NCI-H2029 (cell line): Measurements from ENCODE around the gene DDX11.
"Not testable (repeated sequence)": the region's sequence is repeated elsewhere in the genome, so short reads cannot be mapped to it uniquely, and the experiment has no call there.

Experiments used
- DNase-seq: peaks from one replicate; lab custom pipeline; 2025; lab: John Stamatoyannopoulos, UW

Gene DDX11

DNA sequence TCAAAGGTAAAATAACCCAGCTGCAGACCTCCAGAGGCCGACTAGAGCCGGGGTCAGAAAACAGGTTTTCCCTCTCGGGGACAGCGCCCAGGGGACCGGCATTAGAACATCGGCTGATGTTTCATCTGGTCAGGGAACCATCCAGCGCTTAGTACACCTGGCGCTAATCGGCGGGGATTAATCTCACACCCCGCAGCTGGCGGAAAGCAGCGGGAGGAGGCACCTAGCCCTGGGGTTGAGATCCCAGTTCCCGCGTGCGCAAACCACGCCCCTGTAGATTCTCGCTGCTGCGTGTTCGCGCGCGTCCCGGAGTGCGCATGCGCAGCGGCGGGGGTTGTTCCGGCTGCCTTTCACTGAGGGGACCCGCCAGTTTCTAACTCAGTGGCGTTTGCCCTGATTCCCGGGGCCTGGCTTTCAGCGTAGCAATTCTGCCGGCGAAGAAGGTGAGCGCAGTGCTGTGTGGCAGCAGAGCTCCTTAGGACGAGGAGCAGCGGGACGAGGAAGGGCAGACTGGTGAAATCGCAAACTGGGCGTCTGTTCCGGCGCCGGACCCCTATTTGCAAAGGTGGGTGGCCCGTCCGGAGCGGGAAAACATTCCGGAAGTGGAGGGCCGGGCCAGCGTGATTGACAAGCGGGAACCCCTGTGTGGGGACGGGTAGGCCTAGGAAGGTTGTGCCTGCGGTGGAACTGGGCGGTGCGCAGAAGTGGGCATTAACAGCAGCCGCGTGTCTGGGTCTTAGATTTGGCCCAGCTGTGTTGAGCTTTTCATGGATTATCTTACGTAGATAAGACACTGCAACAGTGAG, at the start of gene DDX11:
DDX11 (plus strand) TSS at position 334 of the 806 bp plus-strand sequence. CDS start 4,534 bp downstream, outside the sequence.
- DNase-seq, result peak; percentile 92

DNA sequence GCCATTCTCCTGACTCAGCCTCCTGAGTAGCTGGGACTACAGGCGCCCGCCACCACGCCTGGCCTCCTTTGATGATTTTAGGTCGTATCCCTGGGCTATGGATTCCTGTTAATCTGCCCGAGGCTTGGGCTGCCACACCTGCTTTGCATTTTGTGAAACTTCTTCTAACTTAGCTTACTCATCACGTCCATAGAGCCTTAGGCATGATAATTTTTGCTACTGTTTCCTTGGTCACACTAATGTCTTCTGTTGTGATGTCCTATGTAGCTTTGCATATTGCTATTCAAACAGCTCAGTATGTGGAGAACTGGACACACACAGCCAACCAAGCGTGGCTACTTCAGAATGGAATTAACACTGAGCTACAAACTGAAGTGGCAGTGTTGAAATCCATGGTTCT, 47.5 kb upstream of the DDX11 start:
- DNase-seq, result peak; percentile 92

DNA sequence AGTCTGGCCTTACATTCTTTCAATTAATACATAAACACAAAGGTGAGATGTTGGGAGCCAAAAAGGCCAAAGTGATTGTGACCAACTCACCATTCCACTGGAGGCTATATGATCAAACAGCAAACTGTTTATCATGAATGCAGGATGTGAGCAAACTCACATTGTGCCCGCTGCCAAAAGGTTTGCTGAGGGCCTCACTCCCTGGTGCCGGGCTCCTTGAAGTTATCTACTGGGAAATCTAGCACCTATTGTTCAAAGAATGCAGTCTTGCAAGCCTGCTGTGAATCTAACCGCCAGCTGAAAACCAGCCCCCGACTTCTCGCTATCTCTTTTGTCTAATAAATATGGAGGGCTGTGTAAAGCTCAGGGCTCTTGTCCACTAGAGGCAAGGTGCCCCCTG, 46.7 kb upstream of the DDX11 start:
- not testable (repeated sequence) for DNase-seq

DNA sequence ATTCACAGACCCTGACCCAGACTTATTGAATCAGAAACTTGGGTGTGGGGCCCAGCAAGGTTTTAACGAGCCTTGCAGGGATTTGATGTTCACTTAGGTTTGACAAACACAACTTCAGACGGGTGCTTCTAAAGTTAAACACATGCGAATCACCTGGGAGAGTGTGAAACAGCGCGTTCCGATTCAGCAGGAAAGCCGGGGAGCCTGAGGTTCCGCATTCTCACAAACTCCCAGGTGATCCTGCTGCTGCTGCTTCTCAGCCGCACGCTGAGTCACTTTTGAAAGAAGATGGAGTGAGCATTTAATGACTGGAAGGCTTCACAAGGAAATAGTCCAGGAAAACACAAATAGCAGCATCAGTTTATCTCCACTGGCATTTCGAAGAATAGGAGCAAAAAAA, 44.2 kb upstream of the DDX11 start:
- no peak for DNase-seq

DNA sequence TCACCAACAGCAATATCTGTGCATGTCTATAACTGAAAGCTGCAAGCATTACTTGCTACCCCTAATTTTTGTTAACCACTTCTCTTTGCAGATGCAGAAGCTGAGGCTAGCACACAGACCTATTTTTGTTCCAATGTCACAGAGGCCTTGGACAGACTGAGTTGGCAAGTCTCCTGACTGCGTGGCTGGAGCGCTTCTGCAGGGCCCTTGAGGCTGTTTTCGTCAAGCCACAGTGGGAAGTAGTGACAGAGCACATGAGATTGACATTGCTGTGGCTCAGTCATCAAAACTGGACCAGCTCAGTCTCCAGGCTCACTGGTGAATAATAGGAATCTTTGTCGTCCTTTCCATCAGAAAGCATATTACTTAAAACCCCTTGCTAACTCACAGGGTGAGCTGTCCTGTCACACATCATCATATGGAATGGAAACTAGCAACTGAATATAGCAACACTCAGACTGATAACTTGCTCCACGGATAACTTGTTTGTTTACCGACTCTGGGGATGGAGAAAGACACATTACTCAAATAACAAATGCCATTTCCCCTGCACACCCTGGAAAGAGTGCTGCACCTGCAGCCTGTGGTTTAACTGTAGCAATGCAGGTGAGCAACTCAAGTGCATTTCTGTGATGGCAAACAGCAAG, 43.6 kb upstream of the DDX11 start:
- no peak for DNase-seq

DNA sequence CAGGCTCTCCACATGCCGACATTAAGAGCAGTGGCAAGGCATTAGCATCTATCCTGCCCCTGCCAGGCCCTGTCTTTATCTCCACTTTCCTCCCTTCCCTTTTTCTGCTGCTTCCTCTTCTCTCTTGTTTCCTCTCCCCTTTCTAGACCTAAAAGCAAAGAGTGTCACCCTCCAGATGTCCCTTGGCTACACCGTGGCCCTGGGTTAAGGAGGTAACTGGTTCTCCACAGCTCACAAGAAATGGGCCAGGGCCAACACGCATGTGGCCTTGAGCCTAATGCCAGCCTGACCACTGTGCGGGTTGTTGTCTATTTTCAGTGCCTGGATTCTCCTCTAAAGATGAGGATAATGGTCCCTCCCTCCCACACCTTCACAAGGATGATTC, 41.7 kb upstream of the DDX11 start:
- DNase-seq, result no peak

DNA sequence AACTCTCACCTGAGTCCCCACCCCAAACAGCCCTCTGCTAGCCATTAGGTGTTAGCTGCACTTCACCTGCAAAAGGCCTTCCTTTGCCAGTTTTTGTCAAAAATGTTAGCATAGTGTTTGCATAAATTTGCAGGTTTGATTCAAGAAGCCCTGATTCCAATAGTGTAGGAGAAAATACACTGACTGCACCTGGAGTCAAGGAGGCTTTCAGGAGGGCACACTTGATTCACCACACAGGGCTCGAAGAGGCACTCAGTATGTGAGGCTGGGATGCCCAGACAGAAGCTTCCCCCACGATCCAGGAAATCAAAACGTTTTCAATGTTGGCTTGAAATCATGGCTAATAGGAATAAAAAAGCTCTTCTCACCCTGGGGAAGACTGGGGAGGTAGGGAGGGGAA, 40.5 kb upstream of the DDX11 start:
- DNase-seq, result no peak

DNA sequence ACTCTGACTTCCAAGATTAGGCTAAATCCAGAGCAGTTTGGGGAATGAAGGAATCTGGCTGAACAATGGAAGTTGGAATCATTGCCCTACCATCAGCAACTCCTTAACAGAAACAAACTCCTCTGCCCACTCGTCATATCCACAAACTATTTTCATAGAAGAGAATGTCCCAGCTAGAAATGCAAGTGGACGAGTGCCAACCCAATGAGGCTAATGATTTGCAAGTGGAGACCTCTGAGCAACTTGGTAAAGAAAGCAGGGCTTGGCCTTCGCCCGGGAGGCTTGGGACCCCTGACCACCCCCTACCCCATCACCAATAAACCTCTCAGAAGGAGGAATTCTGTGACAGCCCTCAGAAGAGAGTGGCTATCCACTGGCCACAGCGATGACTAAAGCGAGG, 40.0 kb upstream of the DDX11 start:
- DNase-seq, result no peak

DNA sequence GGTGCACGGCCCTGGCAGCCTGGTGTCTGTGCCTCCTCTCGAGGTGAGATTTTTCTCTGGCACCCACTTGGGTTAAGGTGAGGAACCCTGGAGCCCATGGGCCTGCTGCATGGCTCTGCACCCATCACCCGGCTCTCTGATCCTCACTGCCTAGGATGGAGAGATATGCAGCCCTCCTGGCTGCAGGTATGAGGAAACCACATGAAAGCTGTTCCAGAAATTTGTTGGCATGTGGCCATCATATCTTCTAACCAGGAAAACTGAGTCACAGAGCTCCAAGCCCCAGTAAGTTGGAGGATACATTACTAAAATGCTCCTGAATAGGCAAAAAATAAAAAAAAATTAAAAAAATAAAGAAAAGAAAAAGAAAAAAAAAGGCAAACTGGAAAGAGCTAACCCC, 39.3 kb upstream of the DDX11 start:
- no peak for DNase-seq

DNA sequence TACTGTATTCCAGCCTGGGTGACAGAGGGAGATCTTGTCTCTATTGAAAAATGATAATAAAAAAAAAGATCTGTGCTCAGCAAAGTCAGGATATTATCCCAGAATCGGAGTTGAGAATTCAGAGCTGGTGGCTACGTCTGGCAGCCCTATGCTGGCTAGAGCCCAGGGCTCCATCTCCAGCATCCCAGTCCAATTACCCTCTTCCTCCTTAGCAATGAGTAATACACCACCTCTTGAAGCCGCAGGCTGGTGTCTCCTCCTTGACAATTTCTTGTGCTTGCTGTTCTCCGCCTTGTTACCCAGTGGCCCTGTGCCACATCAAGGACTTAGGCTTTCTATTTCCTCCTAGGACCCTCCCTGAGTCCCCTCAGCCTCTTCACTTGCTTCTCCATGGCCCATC, 38.4 kb upstream of the DDX11 start:
- DNase-seq, result no peak

DNA sequence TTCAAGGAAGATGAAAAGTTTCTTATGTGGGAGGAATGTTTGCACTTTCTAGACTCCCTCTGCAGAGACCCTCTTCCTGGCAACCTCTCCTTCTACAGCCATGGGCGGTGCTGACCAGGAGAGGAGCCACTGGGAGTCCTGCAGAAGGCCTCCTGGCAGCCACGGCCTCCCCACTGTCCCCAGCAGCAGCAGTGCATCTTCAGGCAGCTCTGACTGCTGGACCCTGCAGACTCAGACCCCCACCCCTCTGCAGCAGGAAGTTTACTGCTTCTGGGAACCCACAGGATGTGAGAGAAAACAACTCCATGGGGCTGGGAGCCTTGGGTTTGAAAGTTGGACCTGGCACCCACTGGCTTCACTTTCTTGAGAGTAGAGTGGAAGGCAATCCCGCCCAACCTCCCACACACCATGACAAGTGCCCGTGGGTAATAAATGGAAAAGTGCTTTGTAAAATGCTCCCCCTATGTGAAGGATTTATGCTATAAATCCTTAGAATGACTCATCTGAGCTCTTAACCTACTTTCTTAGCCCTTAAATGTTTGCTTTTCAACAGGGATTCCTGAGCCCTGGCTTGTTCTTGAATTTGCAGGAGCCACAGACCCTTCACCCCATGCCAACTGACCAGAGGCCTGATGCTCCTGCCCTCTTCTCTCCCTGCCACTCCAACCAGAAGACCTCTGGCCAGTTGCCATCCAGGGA, 37.5 kb upstream of the DDX11 start:
- DNase-seq, result no peak

DNA sequence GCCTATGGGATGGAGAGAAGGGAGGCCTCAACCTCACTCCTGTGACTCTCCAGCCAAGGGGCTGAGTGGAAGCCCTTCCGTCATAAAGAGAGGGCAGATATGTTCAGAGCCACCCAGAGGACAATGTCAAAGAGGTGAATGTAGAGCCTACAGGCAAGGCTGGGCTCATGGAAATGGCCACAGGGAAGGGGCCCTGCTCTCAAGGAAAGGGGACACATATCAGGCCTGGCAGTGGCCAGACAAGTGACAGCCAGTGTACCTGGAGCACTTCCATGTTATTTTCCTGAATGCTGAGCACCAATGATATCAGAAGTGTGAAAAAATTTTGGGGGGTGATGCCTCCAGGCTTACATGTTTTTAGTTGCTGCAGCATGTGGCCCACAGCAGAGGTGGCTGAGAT, 36.6 kb upstream of the DDX11 start:
- DNase-seq, result no peak

DNA sequence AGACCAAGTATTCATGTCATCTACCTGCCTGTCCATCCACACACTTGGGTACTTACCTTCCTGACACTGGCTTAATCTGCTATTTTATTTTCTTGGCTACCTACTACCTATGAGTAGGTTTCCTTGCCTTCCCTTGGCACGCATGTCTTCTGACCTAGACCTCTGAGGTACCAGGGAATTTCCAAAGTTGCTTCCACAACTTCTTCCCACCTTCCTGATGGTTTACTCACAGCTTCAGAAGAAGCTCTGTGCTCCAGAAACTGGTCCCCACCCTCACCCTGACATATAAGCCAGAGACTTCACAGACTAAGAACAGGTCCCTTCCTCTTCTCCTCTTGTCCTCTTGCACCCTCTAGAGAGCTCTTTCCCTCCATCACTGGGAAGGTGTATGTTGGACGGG, 35.7 kb upstream of the DDX11 start:
- no peak for DNase-seq

DNA sequence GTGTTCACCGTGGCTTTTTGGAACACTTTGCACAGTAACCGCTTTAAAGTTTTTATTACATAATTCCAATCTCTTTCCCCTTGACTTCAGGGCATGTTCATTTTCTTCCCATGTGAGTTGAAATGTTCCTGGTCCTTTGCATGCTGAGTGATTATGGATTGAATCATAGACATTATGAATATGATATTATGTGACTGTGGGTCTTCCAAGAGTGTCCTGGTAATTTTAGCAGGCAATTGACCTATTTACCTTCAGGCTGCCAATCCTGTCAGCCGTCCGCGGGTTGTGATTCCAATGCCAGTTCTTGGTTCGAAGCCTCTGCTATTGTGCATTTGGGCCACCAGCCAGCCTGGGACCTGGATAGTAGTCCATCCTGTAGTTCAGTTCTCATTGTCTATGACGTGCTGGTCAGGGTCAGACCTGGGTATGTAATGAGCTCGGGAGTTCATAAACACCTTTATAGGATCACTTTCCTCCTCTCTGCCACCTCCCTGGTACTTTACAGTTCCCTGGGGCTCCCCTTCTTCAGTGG, 32.6 kb upstream of the DDX11 start:
- no peak for DNase-seq

DNA sequence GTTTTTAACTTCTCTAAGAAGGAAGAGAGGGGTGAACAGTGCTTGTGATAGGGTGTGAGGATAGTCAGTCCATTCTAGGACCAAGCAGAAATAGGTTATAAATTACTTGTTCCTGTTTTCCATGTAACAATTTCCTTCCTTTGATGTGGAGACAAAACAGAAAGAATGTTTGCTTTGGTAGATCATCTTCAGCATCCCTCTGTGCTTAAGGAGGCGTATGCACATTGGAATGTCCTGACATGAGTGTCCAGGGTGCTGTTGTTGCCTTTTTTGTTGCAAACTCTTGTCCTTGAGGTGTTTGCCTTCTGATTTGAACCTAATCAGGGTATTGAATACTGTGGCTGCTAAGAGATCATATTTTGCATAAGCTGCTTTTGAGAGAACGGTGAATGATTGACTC, 23.5 kb upstream of the DDX11 start:
- not testable (repeated sequence) for DNase-seq

DNA sequence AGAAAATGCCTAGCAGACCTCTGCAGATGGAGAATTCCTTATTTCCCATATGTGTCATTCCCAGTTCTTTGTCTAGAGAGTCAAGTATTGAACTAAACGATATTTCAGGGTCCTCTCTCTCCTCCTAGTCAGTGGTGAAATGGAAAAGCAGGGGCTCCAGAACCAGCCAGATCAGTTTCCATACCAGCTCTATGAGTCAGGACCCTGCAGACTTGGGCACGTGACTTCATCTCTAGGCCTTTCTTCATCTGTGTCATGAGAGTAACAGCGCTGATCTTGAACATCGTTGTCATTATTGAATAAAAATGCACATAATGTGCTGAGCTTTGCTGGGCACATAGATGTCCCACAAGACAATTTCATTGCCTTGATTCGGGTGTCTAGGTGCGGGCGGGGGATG, 23.1 kb upstream of the DDX11 start:
- DNase-seq, result not testable (repeated sequence)

DNA sequence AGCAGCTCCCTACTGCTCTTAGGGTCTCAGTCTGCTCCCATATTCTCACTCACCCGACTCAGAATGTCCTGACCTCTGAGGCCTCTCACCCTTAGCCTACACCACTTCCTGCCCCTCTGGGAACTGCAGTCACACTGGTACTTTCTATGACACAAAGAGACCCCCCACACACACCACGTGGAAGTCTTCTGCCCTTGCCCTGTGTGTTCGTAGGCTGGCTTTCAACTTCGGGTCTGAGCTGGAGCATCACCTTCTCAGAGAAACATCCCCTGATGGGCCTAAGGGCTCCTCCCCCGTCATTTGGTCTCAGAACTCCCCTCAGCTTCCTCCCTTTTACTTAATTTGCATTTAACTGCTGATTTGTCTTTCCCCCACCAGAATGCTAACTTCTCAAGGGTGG, 22.0 kb upstream of the DDX11 start:
- not testable (repeated sequence) for DNase-seq

DNA sequence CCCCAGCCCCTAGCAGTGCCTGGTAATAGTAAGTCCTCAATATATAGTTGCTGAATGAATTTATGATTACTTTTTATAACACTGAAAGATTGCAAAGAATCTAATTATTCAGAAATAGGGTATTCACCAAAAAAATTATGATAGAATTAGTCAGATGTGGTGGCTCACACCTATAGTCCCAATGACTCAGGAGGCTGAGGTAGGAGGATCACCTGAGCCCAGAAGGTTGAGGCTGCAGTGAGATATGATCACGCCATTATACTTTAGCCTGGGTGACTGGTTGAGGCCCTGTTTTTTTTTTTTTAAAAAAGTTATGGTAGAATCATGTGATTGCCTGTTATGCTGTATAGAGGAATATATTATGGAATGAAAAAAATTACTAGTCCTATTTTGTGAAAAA, 21.5 kb upstream of the DDX11 start:
- not testable (repeated sequence) for DNase-seq

DNA sequence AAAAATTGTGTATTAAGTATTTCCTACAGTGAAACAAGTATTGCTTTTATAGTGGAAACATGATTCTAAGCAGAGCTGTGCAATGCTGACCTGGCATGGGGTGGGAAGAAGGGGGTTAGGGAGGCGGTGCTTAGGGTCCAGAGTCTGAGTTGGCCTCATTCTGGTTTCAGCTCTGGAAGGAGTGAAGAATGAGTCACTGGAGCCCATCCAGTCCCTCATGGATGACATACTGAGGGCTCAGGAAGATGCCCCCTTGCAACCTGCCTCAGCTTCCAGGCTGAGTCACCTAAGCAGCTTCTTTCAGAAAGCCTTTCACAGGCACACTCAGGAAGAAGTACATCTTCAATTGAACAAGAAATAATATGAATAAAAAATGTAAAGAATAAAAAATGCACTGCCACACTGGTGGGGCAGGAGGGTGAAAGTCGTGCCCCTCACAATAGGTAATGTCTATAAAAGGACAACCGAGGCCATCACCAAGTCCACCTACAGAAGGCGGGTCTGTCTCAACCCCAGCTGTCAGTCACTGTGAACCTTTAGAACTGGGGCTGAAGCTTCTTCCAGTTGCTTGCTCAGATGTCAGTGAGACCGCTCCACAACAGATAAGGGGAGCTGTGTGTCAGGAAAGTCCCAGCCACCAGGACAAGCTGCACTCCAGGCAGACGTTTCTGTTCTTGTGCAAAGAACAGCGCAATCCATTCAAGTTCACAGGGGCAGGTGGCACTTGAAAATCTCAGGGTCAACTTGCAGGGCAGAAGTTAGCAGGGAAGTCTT, 20.8 kb upstream of the DDX11 start:
- not testable (repeated sequence) for DNase-seq

DNA sequence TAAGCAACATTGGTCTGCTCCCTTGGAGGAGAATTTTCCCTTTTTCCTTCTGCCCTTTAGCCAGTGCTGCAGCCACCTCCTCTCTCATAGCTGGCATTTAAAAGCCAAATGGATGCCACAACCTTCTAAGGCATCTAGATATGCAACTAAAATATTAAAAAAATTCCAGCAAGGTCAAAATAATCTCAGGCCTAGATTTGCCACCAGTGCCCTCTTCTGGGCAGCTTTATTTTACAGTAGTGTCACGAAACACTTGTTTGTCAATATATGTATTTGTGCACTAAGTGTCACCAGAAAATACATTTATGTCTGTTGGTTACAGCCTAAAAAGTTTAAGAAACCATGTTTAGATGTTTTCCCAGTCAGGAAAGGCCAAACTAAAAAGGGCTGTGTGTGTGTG, 19.7 kb upstream of the DDX11 start:
- not testable (repeated sequence) for DNase-seq

DNA sequence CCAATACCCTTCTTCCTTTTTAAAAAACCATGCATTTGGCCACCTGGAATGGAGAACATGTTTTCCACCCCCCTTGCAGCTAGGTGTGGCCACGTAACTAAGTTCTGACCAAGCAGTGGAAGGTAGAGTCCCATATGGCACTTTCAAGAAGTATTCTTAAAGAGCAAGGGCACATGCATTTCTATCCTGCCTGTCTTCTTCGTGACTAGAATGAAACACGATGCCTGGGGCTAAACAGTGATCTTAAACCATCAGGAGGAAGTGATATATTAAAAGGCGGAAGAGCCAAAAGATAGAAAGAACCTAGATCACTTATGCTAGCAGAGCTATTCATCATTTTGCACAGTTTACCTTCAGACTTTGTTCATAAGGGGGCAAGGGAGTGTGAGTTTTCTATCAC, 16.0 kb upstream of the DDX11 start:
- no peak for DNase-seq

DNA sequence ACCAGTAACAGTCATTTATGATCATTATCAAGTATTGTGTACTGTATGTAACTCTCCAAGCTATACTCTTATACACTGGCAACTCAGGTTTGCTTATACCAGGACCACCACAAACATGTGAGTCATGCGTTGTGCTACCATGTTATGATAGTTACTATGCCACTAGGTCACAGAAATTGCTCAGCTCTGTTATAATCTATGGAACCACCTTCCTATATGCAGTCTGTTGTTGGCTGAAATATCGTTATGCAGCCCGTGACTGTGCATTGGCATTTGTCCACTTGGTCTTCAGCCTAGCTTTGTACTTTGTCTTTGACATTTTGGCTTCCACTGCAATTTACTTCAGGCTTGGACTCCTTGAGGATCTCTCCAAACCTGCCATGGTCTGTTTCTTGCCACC, 7.5 kb upstream of the DDX11 start:
- not testable (repeated sequence) for DNase-seq
